HG03175 (cell line): Measurements from ENCODE around the gene DLGAP4.

ENCODE experiments used
- ATAC-seq: cut with Tn5 transposase; IDR thresholded peaks from one replicate; pipeline ENCODE4 v1.9.1; 2021; ENCODE audit warnings: mild to moderate bottlenecking, moderate library complexity; ENCODE audit not compliant: unreplicated experiment

Gene DLGAP4

GRCh38 chr20:36525620-36526365 lies 219.7 kb downstream of the DLGAP4 start:
- ATAC-seq: no peak

GRCh38 chr20:36526521-36527011 lies 220.4 kb downstream of the DLGAP4 start:
- ATAC-seq: no peak

DNA sequence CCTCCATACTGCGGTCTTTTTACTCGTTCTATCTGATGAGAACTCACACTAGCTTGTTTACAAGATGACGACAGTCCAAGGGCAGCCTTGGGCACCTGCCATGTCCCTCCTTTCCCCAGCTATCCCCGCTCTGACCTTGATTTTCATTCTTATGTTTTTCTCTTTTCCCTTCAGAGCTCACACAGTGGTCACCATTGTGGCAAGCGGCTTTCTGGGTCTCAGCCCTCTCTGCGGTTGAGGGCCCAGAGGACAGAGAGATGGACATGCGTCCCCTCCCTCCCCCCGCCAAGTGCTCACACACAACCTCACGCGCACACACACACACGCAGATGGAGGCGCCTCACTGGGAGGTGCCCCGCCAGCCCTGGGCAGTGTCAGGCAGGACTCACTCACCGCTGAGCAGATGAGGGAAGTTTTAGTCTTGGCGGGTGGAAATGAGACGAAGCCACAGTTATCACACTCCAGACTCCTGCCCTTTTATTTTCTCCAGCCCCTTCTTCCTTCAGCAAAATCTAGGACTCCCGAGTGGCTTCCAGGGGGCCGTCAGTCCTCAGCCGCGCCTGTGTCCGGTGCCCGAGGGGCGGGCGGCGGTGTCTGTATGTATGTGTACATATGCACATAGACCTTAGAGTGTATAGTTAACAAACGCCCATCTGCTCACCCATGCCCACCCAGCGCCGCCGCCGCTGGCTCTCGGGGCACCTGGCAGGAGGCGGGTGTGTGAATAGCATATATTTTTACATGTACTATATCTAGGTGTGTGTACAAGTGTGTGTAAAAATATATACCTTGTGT lies 221.4 kb downstream of the DLGAP4 start:
- no peak for ATAC-seq

- no peak for ATAC-seq
Measured at GRCh38 chr20:36528176-36528874, 222.2 kb downstream of the DLGAP4 start.

DNA sequence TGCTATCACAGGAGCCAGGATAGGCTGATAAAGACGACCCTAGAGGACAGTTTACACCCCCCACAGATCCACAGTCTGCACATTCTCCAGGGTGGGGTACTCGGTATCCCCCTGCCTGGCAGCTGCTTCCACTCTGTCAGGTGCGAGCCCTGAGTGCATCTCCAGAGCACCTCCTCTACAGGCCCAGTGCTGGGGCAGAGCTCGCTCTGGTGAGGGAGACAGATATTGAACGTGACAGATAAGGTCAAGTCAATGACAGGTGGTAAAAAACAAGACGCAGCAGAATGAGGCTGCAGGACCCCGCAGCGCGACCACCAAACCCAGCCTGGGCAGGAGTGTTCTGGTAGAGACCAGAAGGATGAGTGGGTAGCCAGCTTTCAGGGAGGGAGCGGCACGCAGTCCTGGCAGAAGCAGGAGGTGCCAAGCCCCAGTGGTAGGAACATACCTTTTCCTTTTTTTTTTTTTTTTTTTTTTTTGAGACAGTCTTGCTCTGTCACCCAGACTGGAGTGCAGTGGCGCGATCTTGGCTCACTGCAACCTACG lies 222.8 kb downstream of the DLGAP4 start:
- ATAC-seq: no peak

DNA sequence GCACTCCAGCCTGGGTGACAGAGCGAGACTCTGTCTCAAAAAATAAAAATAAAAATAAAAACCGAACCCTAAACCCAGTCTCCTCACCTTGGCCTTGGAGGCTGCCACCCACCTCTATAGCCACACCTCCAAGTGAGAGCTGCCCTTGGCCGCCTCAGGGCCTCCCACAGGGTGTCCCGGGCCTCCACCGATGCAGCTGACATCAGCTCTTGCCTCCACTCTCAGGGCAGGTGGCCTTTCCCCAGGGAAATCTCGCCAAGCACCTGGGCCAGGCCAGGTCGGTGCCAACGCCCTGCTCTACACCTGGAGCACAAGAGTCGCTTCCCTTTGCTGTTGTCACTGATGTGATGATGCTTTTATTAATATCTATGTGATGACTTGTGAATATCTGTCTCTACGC lies 226.2 kb downstream of the DLGAP4 start:
- no peak for ATAC-seq

GRCh38 chr20:36532822-36533221 lies 226.7 kb downstream of the DLGAP4 start:
- no peak for ATAC-seq

- no peak for ATAC-seq
Measured at GRCh38 chr20:36538026-36538722, 232.0 kb downstream of the DLGAP4 start.

DNA sequence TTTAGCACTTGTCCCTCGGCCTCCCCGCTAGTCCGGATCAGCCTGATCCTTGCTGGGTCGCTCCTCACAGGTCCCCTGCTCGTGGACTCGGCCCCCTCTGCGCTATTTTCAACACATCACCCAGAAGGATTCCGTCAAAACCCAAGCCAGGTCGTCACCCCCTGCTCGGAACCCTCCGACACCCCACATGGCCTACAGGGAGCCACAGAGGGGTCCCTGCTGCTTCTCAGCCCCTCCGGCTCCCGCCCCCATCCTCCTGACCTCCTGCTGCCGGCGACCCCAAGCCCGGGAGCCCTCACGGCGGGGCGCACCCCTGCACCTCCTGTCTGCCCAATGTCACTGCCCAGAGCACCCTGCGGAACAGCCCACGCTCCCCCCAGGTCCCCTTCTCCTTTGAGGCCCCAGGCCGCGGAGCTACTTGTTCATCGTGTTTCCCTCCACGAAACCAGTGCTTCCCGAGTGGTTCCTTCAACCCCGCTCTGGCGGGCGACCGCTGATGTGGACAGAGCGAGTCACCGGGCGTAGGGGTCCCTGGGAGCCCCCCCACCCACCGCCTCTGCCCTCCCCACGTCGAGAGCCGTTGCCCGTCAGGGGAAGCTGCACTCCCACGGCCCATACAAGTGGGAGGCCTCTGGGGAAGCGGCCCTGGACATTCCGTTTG lies 234.5 kb downstream of the DLGAP4 start:
- no peak for ATAC-seq

- ATAC-seq: no peak
Measured at GRCh38 chr20:36541227-36541767, 235.2 kb downstream of the DLGAP4 start, which contains the start of gene MYL9. TSS of gene MYL9 (plus strand) at chr20:36541519. CDS start at chr20:36544885, 3,366 bp downstream.

GRCh38 chr20:36541768-36542488 lies 235.8 kb downstream of the DLGAP4 start:
- ATAC-seq: no peak

- no peak for ATAC-seq
Measured at GRCh38 chr20:36542516-36543183, 236.5 kb downstream of the DLGAP4 start.

GRCh38 chr20:36543184-36544133 lies 237.3 kb downstream of the DLGAP4 start:
- no peak for ATAC-seq

DNA sequence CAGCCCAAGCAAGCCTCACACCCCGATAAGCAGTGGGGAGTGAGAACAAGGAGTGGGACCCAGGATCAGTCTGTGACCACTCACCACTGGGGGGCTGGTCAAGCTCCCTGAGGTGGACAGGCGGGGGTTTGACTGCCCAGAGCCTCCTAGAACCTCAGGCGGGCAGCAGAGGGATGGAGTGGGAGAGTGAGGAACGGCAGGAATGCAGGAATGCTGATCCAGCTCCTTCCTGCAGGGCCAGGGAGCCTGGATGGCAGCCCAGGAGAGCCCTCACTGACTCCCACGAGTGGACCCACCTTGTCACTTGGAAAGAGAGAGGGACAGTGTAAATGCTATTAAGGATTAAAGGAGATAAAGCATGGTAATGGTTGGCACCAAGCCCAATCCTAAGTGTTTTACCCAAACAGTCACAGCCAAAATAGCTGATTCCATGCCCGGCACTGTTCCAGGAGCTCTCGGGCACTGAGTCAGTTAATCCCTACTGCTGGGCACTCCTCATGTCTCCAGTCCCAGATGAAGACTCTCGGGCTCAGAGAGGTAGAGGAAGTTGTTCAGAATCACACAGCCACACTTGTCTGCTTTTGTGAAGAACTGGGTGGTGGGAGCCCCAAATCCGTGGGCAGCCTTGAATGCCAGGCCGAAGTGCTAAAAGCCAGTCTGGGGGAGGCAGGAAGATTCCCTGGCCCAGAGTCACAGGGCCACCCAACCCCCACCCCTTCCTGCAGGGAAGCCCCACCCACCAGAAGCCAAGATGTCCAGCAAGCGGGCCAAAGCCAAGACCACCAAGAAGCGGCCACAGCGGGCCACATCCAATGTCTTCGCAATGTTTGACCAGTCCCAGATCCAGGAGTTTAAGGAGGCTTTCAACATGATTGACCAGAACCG lies 238.2 kb downstream of the DLGAP4 start:
- no peak for ATAC-seq

DNA sequence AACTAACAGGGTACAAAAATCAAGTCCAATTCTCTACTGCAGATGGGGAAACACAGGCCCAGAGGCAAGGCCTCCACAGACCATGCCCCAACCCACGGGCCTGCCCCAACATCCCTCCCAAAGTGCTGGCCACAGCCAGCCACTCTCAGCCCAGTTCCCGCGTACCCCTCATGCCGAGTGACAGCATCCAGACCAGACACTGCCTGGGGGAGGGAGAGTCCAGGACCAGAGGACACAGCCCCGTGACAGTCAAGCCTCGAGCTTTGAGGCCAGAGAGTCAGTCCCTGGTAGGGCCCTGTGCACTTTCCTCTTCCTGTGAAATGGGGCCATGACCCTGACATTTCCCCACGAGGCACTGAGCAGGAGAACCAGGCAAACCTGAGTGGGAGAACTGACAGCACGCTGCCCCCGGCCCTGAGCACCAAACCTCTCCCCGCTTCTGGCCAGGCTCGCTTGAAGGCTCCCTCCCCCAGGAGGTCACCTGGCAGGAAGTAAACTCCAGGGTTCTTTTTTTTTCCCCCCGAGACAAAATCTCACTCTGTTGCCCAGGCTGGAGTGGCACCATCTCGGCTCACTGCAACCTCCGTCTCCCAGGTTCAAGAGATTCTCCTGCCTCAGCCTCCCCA lies 240.1 kb downstream of the DLGAP4 start:
- no peak for ATAC-seq
